ENCODE measurements around the gene TAF7. TPM values are rescaled to one million over a fixed set of nuclear protein-coding genes. Genes with fewer than 3 reads are reported as not detected.

The TAF7 gene
- total and polyA plus RNA-seq, 2 experiments from 2014 or later = 65.9 to 104 TPM

- H3K9me2 ChIP-seq (ENCODE audit: insufficient read depth) = no peaks in the 10 kb centered on the region
- no peaks in the 10 kb centered on the region for H4K20me1 ChIP-seq (ENCODE audit: insufficient read depth)
- H3K4me1 ChIP-seq (ENCODE audit: insufficient read depth) = no peaks in the 10 kb centered on the region
- no peaks in the 10 kb centered on the region for H3K27me3 ChIP-seq (replicated peaks; ENCODE audit: insufficient read depth)
- WGBS, 2 experiments (ENCODE audit: low coverage in 1 of 2, low lambda C conversion rate in 2 of 2, missing lambda C conversion rate in 2 of 2) = 30 to 42% methylated on average over 21 of the region's 21 CpGs
- H3K4me3 ChIP-seq = peak within 1 kb of the TSS; percentile 80
- no peaks in the 10 kb centered on the region for H3K9me3 ChIP-seq (ENCODE audit: low read depth)
- H3K27ac ChIP-seq = peak within 1 kb of the TSS; percentile 46
- TF ChIP-seq EZH2phosphoT487 (IDR thresholded peaks at IDR 0.05; ENCODE audit: insufficient read depth, low read depth) = no peak
- DNase-seq = peak; percentile 86
- in situ Hi-C loops (cut with MboI) = loop anchor here (10.0 kb wide), 1 partner anchor 234 kb away; no protein-coding TSS in a partner anchor
- H2AFZ ChIP-seq = peak within 1 kb of the TSS; percentile 96
- H3K36me3 ChIP-seq (ENCODE audit: low read depth) = no peaks in the 10 kb centered on the region
- no peaks in the 10 kb centered on the region for H3F3A ChIP-seq (ENCODE audit: insufficient read depth)
- H3K4me2 ChIP-seq (ENCODE audit: unreplicated experiment) = peak within 1 kb of the TSS; percentile 86
- H3K79me2 ChIP-seq (ENCODE audit: insufficient read depth) = no peaks in the 10 kb centered on the region
- peak within 1 kb of the TSS; percentile 75 for H3K9ac ChIP-seq
Observed at GRCh38 chr5:141330299-141331080, 9.9 kb upstream of the TAF7 start, which contains the start of gene PCDHGA1. PCDHGA1 (plus strand) TSS chr5:141330514.

GRCh38 chr5:141328231-141328630, 7.6 kb upstream of the TAF7 start:
- TF ChIP-seq EZH2phosphoT487 (IDR thresholded peaks at IDR 0.05; ENCODE audit: insufficient read depth, low read depth) (no peak), EZH2 (IDR thresholded peaks at IDR 0.05; ENCODE audit: insufficient read depth, poor library complexity, severe bottlenecking) (no peak)
- Histone ChIP-seq H3F3A (ENCODE audit: insufficient read depth) (no peaks in the 10 kb centered on the region), H3K79me2 (ENCODE audit: insufficient read depth) (no peaks in the 10 kb centered on the region), H3K27me3 (replicated peaks; ENCODE audit: insufficient read depth) (no peaks in the 10 kb centered on the region), H3K9ac (no peak overlapping the region), H3K9me2 (ENCODE audit: insufficient read depth) (no peaks in the 10 kb centered on the region), H3K27ac (no peak overlapping the region), H2AFZ (no peak overlapping the region), H3K36me3 (ENCODE audit: low read depth) (no peaks in the 10 kb centered on the region), H3K4me1 (ENCODE audit: insufficient read depth) (no peaks in the 10 kb centered on the region), H3K4me3 (no peak overlapping the region), H4K20me1 (ENCODE audit: insufficient read depth) (no peaks in the 10 kb centered on the region), H3K4me2 (ENCODE audit: unreplicated experiment) (no peak overlapping the region), H3K9me3 (ENCODE audit: low read depth) (no peaks in the 10 kb centered on the region)
- no peak for DNase-seq
- in situ Hi-C loops (cut with MboI) = no loop called here
- WGBS, 2 experiments (ENCODE audit: low coverage in 1 of 2, low lambda C conversion rate in 2 of 2, missing lambda C conversion rate in 2 of 2) = 67 to 72% methylated on average over 8 of the region's 8 CpGs

- Histone ChIP-seq H4K20me1 (ENCODE audit: insufficient read depth) (no peaks in the 10 kb centered on the region), H3K9ac (peak overlapping the region; percentile 79), H3K79me2 (ENCODE audit: insufficient read depth) (no peaks in the 10 kb centered on the region), H3K36me3 (ENCODE audit: low read depth) (no peaks in the 10 kb centered on the region), H3K9me3 (ENCODE audit: low read depth) (no peaks in the 10 kb centered on the region), H3F3A (ENCODE audit: insufficient read depth) (0 out of 2 replicates have a peak, but pooled peaks cover under 1% of the 10 kb centered on the region), H3K27ac (peak overlapping the region; percentile 62), H3K4me3 (peak overlapping the region; percentile 82), H3K4me2 (ENCODE audit: unreplicated experiment) (peak overlapping the region; percentile 84), H3K9me2 (ENCODE audit: insufficient read depth) (no peaks in the 10 kb centered on the region), H3K27me3 (replicated peaks; ENCODE audit: insufficient read depth) (no peaks in the 10 kb centered on the region), H3K4me1 (ENCODE audit: insufficient read depth) (no peaks in the 10 kb centered on the region), H2AFZ (peak overlapping the region; percentile 93)
- in situ Hi-C loops (cut with MboI) = no loop called here
- TF ChIP-seq EZH2 (IDR thresholded peaks at IDR 0.05; ENCODE audit: insufficient read depth, poor library complexity, severe bottlenecking) (no peak), EZH2phosphoT487 (IDR thresholded peaks at IDR 0.05; ENCODE audit: insufficient read depth, low read depth) (no peak)
- DNase-seq = peak; percentile 91
- 22 to 25% methylated on average over 27 of the region's 27 CpGs for WGBS, 2 experiments (ENCODE audit: low coverage in 1 of 2, low lambda C conversion rate in 2 of 2, missing lambda C conversion rate in 2 of 2)
Observed at GRCh38 chr5:141326088-141326854, 5.7 kb upstream of the TAF7 start.

- H3K4me2 ChIP-seq (ENCODE audit: unreplicated experiment) = no peak overlapping the region
- H3K79me2 ChIP-seq (ENCODE audit: insufficient read depth) = peaks cover 28% of the 10 kb centered on the region
- no peaks in the 10 kb centered on the region for H3K27me3 ChIP-seq (replicated peaks; ENCODE audit: insufficient read depth)
- peaks cover 24% of the 10 kb centered on the region for H3K36me3 ChIP-seq (ENCODE audit: low read depth)
- WGBS, 2 experiments (ENCODE audit: low coverage in 1 of 2, low lambda C conversion rate in 2 of 2, missing lambda C conversion rate in 2 of 2) = 78 to 80% methylated on average over 3 of the region's 3 CpGs
- in situ Hi-C loops (cut with MboI) = no loop called here
- DNase-seq = no peak
- H3K4me3 ChIP-seq = no peak overlapping the region
- peaks cover 28% of the 10 kb centered on the region for H3F3A ChIP-seq (ENCODE audit: insufficient read depth)
- no peak overlapping the region for H3K9ac ChIP-seq
- H2AFZ ChIP-seq = no peak overlapping the region
- H4K20me1 ChIP-seq (ENCODE audit: insufficient read depth) = peaks cover 8% of the 10 kb centered on the region; the same call in 1 of the 2 replicates
- no peak for TF ChIP-seq EZH2 (IDR thresholded peaks at IDR 0.05; ENCODE audit: insufficient read depth, poor library complexity, severe bottlenecking)
- TF ChIP-seq EZH2phosphoT487 (IDR thresholded peaks at IDR 0.05; ENCODE audit: insufficient read depth, low read depth) = no peak
- H3K9me2 ChIP-seq (ENCODE audit: insufficient read depth) = no peaks in the 10 kb centered on the region
- no peak overlapping the region for H3K27ac ChIP-seq
- H3K4me1 ChIP-seq (ENCODE audit: insufficient read depth) = no peaks in the 10 kb centered on the region
- H3K9me3 ChIP-seq (ENCODE audit: low read depth) = peaks cover 7% of the 10 kb centered on the region
Observed at GRCh38 chr5:141322261-141322660, 1.7 kb upstream of the TAF7 start.
